Gastroesophageal sphincter (tissue), 3 donors: Measurements from ENCODE around the gene SLX9.

ENCODE experiments used
- CTCF ChIP-seq, 4 experiments: fragments of 200-600 bp in 2 of 4; fragments of 450-650 bp in 2 of 4; sonication (generic) in 1 of 4; IDR thresholded peaks; one replicate each; pipeline ENCODE4 v1.5.1; 2017 to 2019; ENCODE audit warnings: antibody characterized with exemption in 4 of 4, mild to moderate bottlenecking in 2 of 4, moderate library complexity in 2 of 4
- EP300 ChIP-seq: sonication (generic); formaldehyde crosslinking; IDR thresholded peaks from one replicate; pipeline ENCODE4 v1.6.1; 2017; ENCODE audit warnings: antibody characterized with exemption, mild to moderate bottlenecking
- POLR2A ChIP-seq, 2 donors: fragments of 450-650 bp; IDR thresholded peaks; one replicate each; pipeline ENCODE4 v1.6.1; 2017; ENCODE audit warnings: antibody characterized with exemption in 2 of 2, mild to moderate bottlenecking in 2 of 2, moderate library complexity in 1 of 2
- POLR2AphosphoS5 ChIP-seq: sonication (generic); formaldehyde crosslinking; IDR thresholded peaks from one replicate; pipeline ENCODE4 v1.6.1; 2017; ENCODE audit warnings: antibody characterized with exemption

DNA sequence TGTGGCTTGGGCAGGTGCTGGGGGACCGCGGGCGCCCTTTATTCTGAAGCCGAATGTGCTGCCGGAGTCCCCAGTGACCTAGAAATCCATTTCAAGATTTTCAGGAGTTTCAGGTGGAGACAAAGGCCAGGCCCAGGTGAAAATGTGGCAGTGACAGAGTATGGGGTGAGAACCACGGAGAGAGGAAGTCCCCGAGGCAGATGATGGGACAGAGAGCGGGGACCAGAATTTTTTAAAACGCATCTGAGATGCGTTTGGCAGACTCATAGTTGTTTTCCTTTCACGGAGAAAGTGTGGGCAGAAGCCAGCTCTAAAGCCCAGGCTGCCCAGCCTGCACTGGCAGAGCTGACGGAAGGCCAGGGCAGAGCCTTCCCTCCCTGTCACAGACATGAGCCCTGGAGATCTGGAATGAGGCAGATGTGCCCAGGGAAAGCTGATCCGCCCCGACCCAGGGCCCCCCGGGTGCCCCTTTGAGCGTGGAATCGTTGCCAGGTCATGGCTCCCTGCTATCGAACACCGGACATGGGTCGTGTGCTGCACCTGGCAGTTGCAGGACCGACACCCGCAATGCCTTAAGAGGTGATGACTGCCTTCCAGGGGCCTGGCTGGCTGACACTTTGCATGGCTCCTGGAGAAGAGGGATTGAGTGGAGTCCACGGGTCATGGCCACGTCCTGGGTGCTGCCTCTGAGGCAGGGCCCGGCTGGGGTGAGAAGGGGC, 6.5 kb upstream of the SLX9 start:
- no peak for TF ChIP-seq CTCF (IDR thresholded peaks at IDR 0.05)
- TF ChIP-seq EP300, result no peak
- TF ChIP-seq POLR2A (IDR thresholded peaks at IDR 0.05), result no peak
- TF ChIP-seq POLR2AphosphoS5, result no peak
